Prostate gland (tissue), 2 donors: ENCODE measurements around the gene NFIC. TPM values are rescaled to one million over a fixed set of nuclear protein-coding genes. Genes with fewer than 3 reads are reported as not detected.
A peak's percentile ranks its signal among the peaks of the same experiment; 100 is the strongest.

Experiments used
- DNase-seq: peaks from one replicate; pipeline ENCODE4 v3.0.0-alpha.2; 2019; ENCODE audit warnings: low spot score
- H3K27ac ChIP-seq, 2 donors: fragments of 200-600 bp; sonication (generic); 2 replicates each; pipeline ENCODE4 v1.5.1; 2017 to 2019
- H3K27me3 ChIP-seq: fragments of 200-600 bp; sonication (generic); replicated peaks from 2 replicates; pipeline ENCODE4 v1.5.1; 2019; ENCODE audit not compliant: insufficient read depth
- H3K36me3 ChIP-seq, 2 donors: fragments of 200-600 bp; sonication (generic); 1 replicate in 1 of 2; 2 replicates in 1 of 2; pipeline versions ENCODE4 v1.5.1 to v1.8.1; 2017 to 2019
- H3K4me1 ChIP-seq: fragments of 200-600 bp; sonication (generic); replicated peaks from 2 replicates; pipeline ENCODE4 v1.5.1; 2019
- H3K4me3 ChIP-seq, 2 donors: fragments of 200-600 bp; sonication (generic); 2 replicates each; pipeline ENCODE4 v1.5.1; 2017 to 2019
- H3K9me3 ChIP-seq: fragments of 200-600 bp; sonication (generic); 2 replicates; pipeline ENCODE4 v1.5.1; 2017
- CTCF ChIP-seq, 4 experiments: fragments of 200-600 bp in 2 of 4; fragments of 450-650 bp in 2 of 4; sonication (generic) in 2 of 4; IDR thresholded peaks; 1 replicate in 3 of 4; 2 replicates in 1 of 4; pipeline ENCODE4 v1.5.1; 2016 to 2019; ENCODE audit warnings: antibody characterized with exemption in 4 of 4, mild to moderate bottlenecking in 2 of 4, moderate library complexity in 2 of 4
- POLR2A ChIP-seq: fragments of 450-650 bp; IDR thresholded peaks from one replicate; pipeline ENCODE4 v1.6.1; 2016; ENCODE audit warnings: antibody characterized with exemption, mild to moderate bottlenecking
- POLR2AphosphoS5 ChIP-seq: sonication (generic); formaldehyde crosslinking; IDR thresholded peaks from one replicate; pipeline ENCODE4 v1.6.1; 2017; ENCODE audit warnings: antibody characterized with exemption
- WGBS: methylation state at CpG from one replicate; pipeline ENCODE4 v1.1.5; 2018; 5-methylcytosine and 5-hydroxymethylcytosine counted together
- intact Hi-C: fragments of 100-400 bp; cut with DNase I; formaldehyde crosslinking; loops from one replicate; pipeline ENCODE4 v1.14.2; 2022
- total RNA-seq, 2 donors: library from RNA; depleted of rRNA; stranded (reverse); fragments of >200 nt; gene quantifications; one replicate each; pipeline ENCODE4 v1.1.0, GENCODE V29; 2016

The NFIC gene
- total RNA-seq, 2 donors from 2014 or later, result 160 to 168 TPM

GRCh38 chr19:3465552-3465951, 99.2 kb downstream of the NFIC start:
- H3K4me3 ChIP-seq, result no peak overlapping the region
- H3K4me1 ChIP-seq, result no peaks in the 10 kb centered on the region
- no peak for DNase-seq
- H3K27me3 ChIP-seq, result no peaks in the 10 kb centered on the region
- H3K27ac ChIP-seq, result peak overlapping the region; percentile 30 to 38
- TF ChIP-seq POLR2AphosphoS5, result no peak
- no peak for TF ChIP-seq POLR2A
- TF ChIP-seq CTCF (IDR thresholded peaks at IDR 0.05), result no peak
- WGBS, result 68% methylated on average over 7 of the region's 7 CpGs
- intact Hi-C loops, result loop anchor here (5.0 kb wide), 1 partner anchor 33 kb away; no protein-coding TSS in a partner anchor
- peaks cover 0 to 6% of the 10 kb centered on the region in 2 donors for H3K36me3 ChIP-seq
- no peaks in the 10 kb centered on the region for H3K9me3 ChIP-seq

GRCh38 chr19:3466635-3467034, 100.3 kb downstream of the NFIC start:
- Histone ChIP-seq H3K9me3 (no peaks in the 10 kb centered on the region), H3K27ac (peak overlapping the region; percentile 30 to 38), H3K36me3 (peaks cover 0 to 6% of the 10 kb centered on the region in 2 donors), H3K27me3 (no peaks in the 10 kb centered on the region), H3K4me3 (no peak overlapping the region), H3K4me1 (no peaks in the 10 kb centered on the region)
- DNase-seq, result no peak
- TF ChIP-seq POLR2AphosphoS5, result peak; percentile 16
- no peak for TF ChIP-seq POLR2A
- no peak for TF ChIP-seq CTCF (IDR thresholded peaks at IDR 0.05)
- intact Hi-C loops, result loop anchor here (5.0 kb wide), 1 partner anchor 34 kb away; no protein-coding TSS in a partner anchor
- WGBS, result 55% methylated on average over 9 of the region's 9 CpGs

- H3K4me3 ChIP-seq, result no peak overlapping the region
- TF ChIP-seq POLR2AphosphoS5 (no peak), POLR2A (no peak), CTCF (IDR thresholded peaks at IDR 0.05) (no peak)
- H3K27ac ChIP-seq, result peak overlapping the region in 1 of 2 donors; percentile 14
- 92% methylated on average over 10 of the region's 10 CpGs for WGBS
- DNase-seq, result no peak
- no peaks in the 10 kb centered on the region for H3K4me1 ChIP-seq
- peaks cover 0 to 6% of the 10 kb centered on the region in 2 donors for H3K36me3 ChIP-seq
- no peaks in the 10 kb centered on the region for H3K27me3 ChIP-seq
- no peaks in the 10 kb centered on the region for H3K9me3 ChIP-seq
- intact Hi-C loops, result loop anchor here (5.0 kb wide), 1 partner anchor 35 kb away; no protein-coding TSS in a partner anchor
Observed at GRCh38 chr19:3467437-3468198, 101.2 kb downstream of the NFIC start.

GRCh38 chr19:3468211-3468610, 101.8 kb downstream of the NFIC start:
- peak overlapping the region in 1 of 2 donors; percentile 16 for H3K27ac ChIP-seq
- DNase-seq, result no peak
- intact Hi-C loops, result loop anchor here (5.0 kb wide), 1 partner anchor 36 kb away; no protein-coding TSS in a partner anchor
- TF ChIP-seq POLR2A, result no peak
- no peak for TF ChIP-seq CTCF (IDR thresholded peaks at IDR 0.05)
- no peak for TF ChIP-seq POLR2AphosphoS5
- peaks cover 0 to 1% of the 10 kb centered on the region in 2 donors for H3K36me3 ChIP-seq
- H3K4me3 ChIP-seq, result no peak overlapping the region
- H3K27me3 ChIP-seq, result no peaks in the 10 kb centered on the region
- H3K9me3 ChIP-seq, result no peaks in the 10 kb centered on the region
- 84% methylated on average over 3 of the region's 3 CpGs for WGBS
- H3K4me1 ChIP-seq, result no peaks in the 10 kb centered on the region
